Fibroblast of the aortic adventitia (primary cell): ENCODE measurements around the gene CD3E. TPM values are rescaled to one million over a fixed set of nuclear protein-coding genes. Genes with fewer than 3 reads are reported as not detected.
A peak's percentile ranks its signal among the peaks of the same experiment; 100 is the strongest.

Experiments
- DNase-seq: peaks from one replicate; pipeline ENCODE4 v3.0.0-alpha.2; 2010; ENCODE audit warnings: low read depth
- H3K4me3 ChIP-seq: 2 replicates; pipeline ENCODE4 v1.5.1; 2011; ENCODE audit warnings: low read depth, mild to moderate bottlenecking, control low read depth, low read length, moderate library complexity
- total RNA-seq: library from RNA; depleted of rRNA; stranded (reverse); fragments of >200 nt; gene quantifications from 2 replicates; pipeline ENCODE4 v1.2.3, GENCODE V29; 2012; ENCODE audit warnings: low replicate concordance
- TF ChIP-seq, protein P1 (sequence below): IDR thresholded peaks from 2 replicates; pipeline ENCODE4 v1.5.1; 2011; ENCODE audit warnings: mild to moderate bottlenecking, low read length, control low read depth, inconsistent platforms; ENCODE audit not compliant: insufficient read depth

Gene CD3E
- total RNA-seq, 1 donor, result not detected

DNA sequence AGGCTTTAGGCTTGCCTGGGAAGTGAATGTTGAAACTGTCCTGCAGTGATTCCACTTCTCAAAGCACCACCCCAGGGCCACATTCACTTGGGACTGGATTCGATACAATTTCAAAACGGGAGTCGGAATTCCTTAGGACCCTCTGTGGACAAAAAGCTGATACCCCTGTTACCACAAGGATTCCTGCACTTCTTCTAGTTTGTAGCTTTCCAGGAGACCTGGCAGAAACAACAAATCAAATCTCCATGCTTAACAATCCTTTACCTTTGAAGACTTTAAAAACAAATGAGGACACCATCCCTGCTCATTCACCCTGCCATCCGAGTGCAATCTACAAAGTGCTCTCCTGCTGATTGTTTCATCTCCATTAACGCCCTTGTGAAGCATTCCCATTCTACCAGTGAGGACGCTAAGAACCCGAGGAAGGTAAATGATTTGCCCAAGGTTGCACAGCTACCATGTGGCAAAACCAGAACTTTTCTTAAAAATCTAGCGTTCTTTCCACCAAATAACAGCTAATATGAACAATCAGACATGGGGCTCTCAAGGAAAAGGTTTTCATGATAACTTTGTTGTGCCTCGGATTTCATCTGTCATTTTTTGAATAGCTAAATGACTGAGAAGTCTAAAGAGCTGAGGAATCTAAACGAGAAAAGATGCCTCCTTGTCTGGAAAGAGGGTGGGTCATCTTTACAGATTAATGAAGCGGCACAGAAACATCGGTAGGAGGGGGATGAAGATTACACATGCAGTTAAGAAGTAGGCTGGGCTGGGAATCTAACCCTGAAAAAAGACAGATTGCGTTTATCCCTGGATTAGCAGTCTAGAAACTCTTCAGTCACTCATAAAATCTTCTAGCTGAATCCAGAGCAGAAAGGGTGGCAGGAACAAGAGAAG lies 39.7 kb upstream of the CD3E start:
- TF ChIP-seq, protein P1, sequence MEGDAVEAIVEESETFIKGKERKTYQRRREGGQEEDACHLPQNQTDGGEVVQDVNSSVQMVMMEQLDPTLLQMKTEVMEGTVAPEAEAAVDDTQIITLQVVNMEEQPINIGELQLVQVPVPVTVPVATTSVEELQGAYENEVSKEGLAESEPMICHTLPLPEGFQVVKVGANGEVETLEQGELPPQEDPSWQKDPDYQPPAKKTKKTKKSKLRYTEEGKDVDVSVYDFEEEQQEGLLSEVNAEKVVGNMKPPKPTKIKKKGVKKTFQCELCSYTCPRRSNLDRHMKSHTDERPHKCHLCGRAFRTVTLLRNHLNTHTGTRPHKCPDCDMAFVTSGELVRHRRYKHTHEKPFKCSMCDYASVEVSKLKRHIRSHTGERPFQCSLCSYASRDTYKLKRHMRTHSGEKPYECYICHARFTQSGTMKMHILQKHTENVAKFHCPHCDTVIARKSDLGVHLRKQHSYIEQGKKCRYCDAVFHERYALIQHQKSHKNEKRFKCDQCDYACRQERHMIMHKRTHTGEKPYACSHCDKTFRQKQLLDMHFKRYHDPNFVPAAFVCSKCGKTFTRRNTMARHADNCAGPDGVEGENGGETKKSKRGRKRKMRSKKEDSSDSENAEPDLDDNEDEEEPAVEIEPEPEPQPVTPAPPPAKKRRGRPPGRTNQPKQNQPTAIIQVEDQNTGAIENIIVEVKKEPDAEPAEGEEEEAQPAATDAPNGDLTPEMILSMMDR, result no peak

DNA sequence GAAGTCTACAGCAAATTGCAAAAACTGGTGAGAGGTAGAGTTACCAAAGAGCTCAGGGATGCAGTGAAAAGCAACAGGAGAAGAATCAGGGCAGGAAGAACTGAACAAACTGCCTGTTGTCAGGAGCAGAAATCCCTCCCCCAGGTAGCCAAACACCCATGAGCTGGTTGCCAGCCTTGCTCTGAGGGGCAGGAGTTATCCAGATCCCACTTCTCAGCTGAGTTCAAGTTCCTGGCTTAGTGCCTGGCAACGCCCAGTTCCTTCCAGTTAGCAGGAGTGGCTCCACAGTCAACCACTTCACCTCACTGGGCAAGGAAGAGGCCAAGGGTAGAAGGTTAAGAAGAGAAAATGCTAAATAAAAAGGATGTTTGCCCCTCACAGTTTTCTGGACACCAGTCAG lies 38.6 kb upstream of the CD3E start:
- no peak overlapping the region for H3K4me3 ChIP-seq
- DNase-seq, result no peak
- TF ChIP-seq, protein P1, result no peak

More for the DNA sequence above, 39.7 kb upstream of the CD3E start:
- H3K4me3 ChIP-seq, result no peak overlapping the region
- DNase-seq, result no peak

DNA sequence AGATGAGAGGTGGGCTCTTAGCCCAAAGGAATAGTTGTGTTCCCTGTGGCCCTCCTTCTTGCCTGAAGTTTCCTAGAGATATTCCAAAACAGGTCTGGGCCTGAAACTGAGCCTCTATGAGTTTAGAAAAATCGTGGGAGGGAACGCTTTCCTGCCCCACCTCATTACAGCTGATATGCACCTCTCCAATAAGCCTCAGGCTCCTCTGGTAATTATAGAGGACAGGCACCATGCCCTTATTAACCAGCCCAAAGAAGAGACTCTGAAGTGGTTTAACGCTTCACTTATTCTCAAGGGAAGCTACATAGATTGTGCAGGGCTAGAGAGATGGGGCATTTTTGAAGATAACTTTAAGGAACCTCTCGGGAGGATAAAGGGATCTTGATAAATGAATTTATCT lies 37.0 kb upstream of the CD3E start:
- H3K4me3 ChIP-seq, result no peak overlapping the region
- DNase-seq, result no peak
- TF ChIP-seq, protein P1, result no peak

DNA sequence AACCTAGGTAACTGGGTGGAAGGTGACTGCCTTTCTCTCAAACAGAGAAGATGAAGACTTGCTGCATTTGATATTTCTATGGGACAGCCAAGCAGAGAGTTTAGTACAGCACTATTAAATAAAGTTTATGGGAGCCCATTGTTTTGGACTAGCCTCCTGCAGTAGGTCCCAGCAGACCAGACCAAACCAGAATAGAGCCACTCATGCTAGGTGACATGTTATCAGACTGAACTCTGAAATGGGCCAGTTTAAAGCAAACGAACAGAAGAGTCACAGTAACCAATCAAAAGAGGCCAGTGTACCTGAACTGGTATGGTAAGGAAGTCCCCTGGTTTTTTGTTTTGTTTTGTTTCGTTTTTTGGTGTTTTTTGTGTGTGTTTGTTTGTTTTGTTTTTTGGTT lies 32.5 kb upstream of the CD3E start:
- DNase-seq, result no peak
- TF ChIP-seq, protein P1, result no peak
- H3K4me3 ChIP-seq, result no peak overlapping the region

DNA sequence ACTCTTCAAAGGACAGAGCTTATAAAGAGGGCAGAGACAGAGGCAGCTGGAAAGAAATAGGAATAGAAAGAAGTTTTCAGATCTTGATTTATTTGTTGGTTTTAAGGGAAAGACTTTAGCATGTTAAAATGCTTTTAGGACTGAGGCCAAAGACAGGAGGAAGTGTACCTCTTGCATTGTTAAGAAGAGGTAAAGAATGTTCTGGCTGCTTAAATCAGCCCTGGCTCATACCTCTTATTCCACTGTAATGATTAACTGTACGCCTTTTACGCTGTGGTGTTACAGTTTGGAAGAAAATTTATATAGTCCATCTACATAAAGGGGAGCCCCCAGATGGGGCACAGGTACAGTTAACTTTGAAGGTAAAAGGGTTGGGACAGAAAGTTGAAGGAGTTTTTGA lies 30.3 kb upstream of the CD3E start:
- H3K4me3 ChIP-seq, result no peak overlapping the region
- TF ChIP-seq, protein P1, result no peak
- no peak for DNase-seq

DNA sequence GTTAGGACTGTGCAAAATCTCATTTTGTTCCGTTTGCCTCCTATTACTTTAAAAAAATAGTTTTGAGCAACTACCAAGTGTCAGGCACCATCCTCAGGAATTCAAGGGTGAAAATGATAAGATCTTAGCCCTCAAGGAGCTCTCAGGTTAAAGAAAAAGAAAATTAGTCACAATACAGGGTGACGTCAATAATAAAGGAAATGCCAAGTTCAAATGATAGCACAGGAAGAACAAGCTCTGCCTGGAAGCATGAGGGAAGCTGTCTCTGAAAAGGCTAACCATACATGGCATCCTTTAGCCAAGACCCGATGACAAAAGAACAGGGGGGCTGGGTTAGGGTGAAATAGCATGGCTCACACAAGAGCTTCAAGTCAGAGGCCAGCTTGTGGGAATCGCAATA lies 29.4 kb upstream of the CD3E start:
- TF ChIP-seq, protein P1, result no peak
- peak; percentile 29 for DNase-seq
- H3K4me3 ChIP-seq, result no peak overlapping the region
